Activated naive CD8-positive, alpha-beta T cell (primary cell): ENCODE data around the gene BLTP3A.
A peak's percentile ranks its signal among the peaks of the same experiment; 100 is the strongest.
"Not testable (repeated sequence)": the region's sequence is repeated elsewhere in the genome, so short reads cannot be mapped to it uniquely, and the experiment has no call there.

ENCODE experiments used
- H3K27ac Mint-ChIP-seq: one replicate; pipeline ENCODE4 v1.8.0; 2021; ENCODE audit warnings: mixed read lengths
- H3K27me3 Mint-ChIP-seq: one replicate; pipeline ENCODE4 v1.8.0; 2021; ENCODE audit warnings: mixed read lengths
- H3K36me3 Mint-ChIP-seq: one replicate; pipeline ENCODE4 v1.8.0; 2021; ENCODE audit warnings: mixed read lengths
- H3K4me1 Mint-ChIP-seq: one replicate; pipeline ENCODE4 v1.8.0; 2021; ENCODE audit warnings: low read depth, mixed read lengths
- H3K4me3 Mint-ChIP-seq: one replicate; pipeline ENCODE4 v1.8.0; 2021; ENCODE audit warnings: mild to moderate bottlenecking, mixed read lengths
- H3K9me3 Mint-ChIP-seq: one replicate; pipeline ENCODE4 v1.8.0; 2021; ENCODE audit warnings: low read depth, mixed read lengths

The BLTP3A gene

GRCh38 chr6:34791701-34792604 lies at the start of gene BLTP3A:
BLTP3A (plus strand) TSS chr6:34792083; CDS start chr6:34792251, 168 bp downstream.
- Mint-ChIP-seq H3K27me3 (no peaks in the 10 kb centered on the region), H3K4me3 (peak within 1 kb of the TSS; percentile 98), H3K9me3 (no peaks in the 10 kb centered on the region), H3K4me1 (peaks cover 26% of the 10 kb centered on the region), H3K27ac (peak within 1 kb of the TSS; percentile 94), H3K36me3 (peaks cover 5% of the 10 kb centered on the region)

- H3K9me3 Mint-ChIP-seq: no peaks in the 10 kb centered on the region
- H3K4me3 Mint-ChIP-seq: no peak overlapping the region
- H3K27me3 Mint-ChIP-seq: no peaks in the 10 kb centered on the region
- H3K27ac Mint-ChIP-seq: no peak overlapping the region
- H3K36me3 Mint-ChIP-seq: peaks cover 4% of the 10 kb centered on the region
- H3K4me1 Mint-ChIP-seq: peaks cover 2% of the 10 kb centered on the region
Observed at GRCh38 chr6:34742094-34742493, 49.8 kb upstream of the BLTP3A start.

- no peak overlapping the region for H3K4me3 Mint-ChIP-seq
- H3K4me1 Mint-ChIP-seq: peaks cover 2% of the 10 kb centered on the region
- peaks cover 4% of the 10 kb centered on the region for H3K36me3 Mint-ChIP-seq
- no peaks in the 10 kb centered on the region for H3K9me3 Mint-ChIP-seq
- no peaks in the 10 kb centered on the region for H3K27me3 Mint-ChIP-seq
- H3K27ac Mint-ChIP-seq: no peak overlapping the region
Observed at GRCh38 chr6:34743625-34744293, 48.1 kb upstream of the BLTP3A start.

- H3K27me3 Mint-ChIP-seq, H3K9me3 Mint-ChIP-seq, H3K4me1 Mint-ChIP-seq, H3K4me3 Mint-ChIP-seq, H3K36me3 Mint-ChIP-seq, H3K27ac Mint-ChIP-seq: not testable (repeated sequence)
Observed at GRCh38 chr6:34744294-34744647, 47.6 kb upstream of the BLTP3A start.

- H3K27me3 Mint-ChIP-seq: no peaks in the 10 kb centered on the region
Observed at GRCh38 chr6:34745277-34746103, 46.4 kb upstream of the BLTP3A start.

GRCh38 chr6:34746104-34746846 lies 45.6 kb upstream of the BLTP3A start:
- Mint-ChIP-seq H3K27me3 (no peaks in the 10 kb centered on the region), H3K4me3 (no peak overlapping the region), H3K9me3 (no peaks in the 10 kb centered on the region), H3K4me1 (peaks cover 2% of the 10 kb centered on the region), H3K27ac (no peak overlapping the region), H3K36me3 (peaks cover 4% of the 10 kb centered on the region)

More at GRCh38 chr6:34745277-34746103, 46.4 kb upstream of the BLTP3A start:
- Mint-ChIP-seq H3K9me3 (no peaks in the 10 kb centered on the region), H3K36me3 (peaks cover 4% of the 10 kb centered on the region), H3K4me1 (peaks cover 2% of the 10 kb centered on the region), H3K27ac (no peak overlapping the region), H3K4me3 (no peak overlapping the region)

- Mint-ChIP-seq H3K4me1 (peaks cover 2% of the 10 kb centered on the region), H3K27me3 (no peaks in the 10 kb centered on the region), H3K36me3 (peaks cover 4% of the 10 kb centered on the region), H3K27ac (no peak overlapping the region), H3K9me3 (no peaks in the 10 kb centered on the region), H3K4me3 (no peak overlapping the region)
Observed at GRCh38 chr6:34748757-34749156, 43.1 kb upstream of the BLTP3A start.

- H3K27ac Mint-ChIP-seq, H3K9me3 Mint-ChIP-seq, H3K4me3 Mint-ChIP-seq, H3K36me3 Mint-ChIP-seq, H3K27me3 Mint-ChIP-seq: not testable (repeated sequence)
- peaks cover 12% of the 10 kb centered on the region for H3K4me1 Mint-ChIP-seq
Observed at GRCh38 chr6:34756513-34756856, 35.4 kb upstream of the BLTP3A start.

- H3K4me3 Mint-ChIP-seq: no peak overlapping the region
- H3K27me3 Mint-ChIP-seq: no peaks in the 10 kb centered on the region
- no peak overlapping the region for H3K27ac Mint-ChIP-seq
- peaks cover 14% of the 10 kb centered on the region for H3K4me1 Mint-ChIP-seq
- H3K9me3 Mint-ChIP-seq: no peaks in the 10 kb centered on the region
- H3K36me3 Mint-ChIP-seq: peaks cover 4% of the 10 kb centered on the region
Observed at GRCh38 chr6:34757687-34758274, 34.1 kb upstream of the BLTP3A start.

GRCh38 chr6:34760108-34760507 lies 31.8 kb upstream of the BLTP3A start:
- H3K36me3 Mint-ChIP-seq: peaks cover 6% of the 10 kb centered on the region
- no peaks in the 10 kb centered on the region for H3K27me3 Mint-ChIP-seq
- H3K9me3 Mint-ChIP-seq: no peaks in the 10 kb centered on the region
- no peak overlapping the region for H3K4me3 Mint-ChIP-seq
- peaks cover 17% of the 10 kb centered on the region for H3K4me1 Mint-ChIP-seq
- H3K27ac Mint-ChIP-seq: no peak overlapping the region

- H3K27me3 Mint-ChIP-seq, H3K9me3 Mint-ChIP-seq, H3K27ac Mint-ChIP-seq: not testable (repeated sequence)
Observed at GRCh38 chr6:34761681-34762080, 30.2 kb upstream of the BLTP3A start.

GRCh38 chr6:34768148-34768547 lies 23.7 kb upstream of the BLTP3A start:
- H3K4me3 Mint-ChIP-seq: no peak overlapping the region
- H3K9me3 Mint-ChIP-seq: no peaks in the 10 kb centered on the region
- H3K27ac Mint-ChIP-seq: no peak overlapping the region
- peaks cover 21% of the 10 kb centered on the region for H3K4me1 Mint-ChIP-seq
- H3K36me3 Mint-ChIP-seq: peaks cover 8% of the 10 kb centered on the region
- H3K27me3 Mint-ChIP-seq: no peaks in the 10 kb centered on the region

More at GRCh38 chr6:34761681-34762080, 30.2 kb upstream of the BLTP3A start:
- H3K4me3 Mint-ChIP-seq, H3K36me3 Mint-ChIP-seq: not testable (repeated sequence)
- peaks cover 15% of the 10 kb centered on the region for H3K4me1 Mint-ChIP-seq

GRCh38 chr6:34771727-34772126 lies 20.2 kb upstream of the BLTP3A start:
- H3K9me3 Mint-ChIP-seq: no peaks in the 10 kb centered on the region
- no peak overlapping the region for H3K4me3 Mint-ChIP-seq
- no peaks in the 10 kb centered on the region for H3K27me3 Mint-ChIP-seq
- peaks cover 14% of the 10 kb centered on the region for H3K36me3 Mint-ChIP-seq
- H3K27ac Mint-ChIP-seq: no peak overlapping the region
- peaks cover 18% of the 10 kb centered on the region for H3K4me1 Mint-ChIP-seq

GRCh38 chr6:34772940-34773339 lies 18.9 kb upstream of the BLTP3A start:
- H3K4me1 Mint-ChIP-seq: peaks cover 18% of the 10 kb centered on the region
- H3K27ac Mint-ChIP-seq: no peak overlapping the region
- no peak overlapping the region for H3K4me3 Mint-ChIP-seq
- no peaks in the 10 kb centered on the region for H3K27me3 Mint-ChIP-seq
- H3K36me3 Mint-ChIP-seq: peaks cover 12% of the 10 kb centered on the region
- H3K9me3 Mint-ChIP-seq: no peaks in the 10 kb centered on the region
